ENCODE measurements around the gene CYP2C8. TPM values are rescaled to one million over a fixed set of nuclear protein-coding genes. Genes with fewer than 3 reads are reported as not detected.
"Not testable (repeated sequence)": the region's sequence is repeated elsewhere in the genome, so short reads cannot be mapped to it uniquely, and the experiment has no call there.

CYP2C8 gene
- total RNA-seq, 1 experiment from 2014 or later, result not detected

DNA sequence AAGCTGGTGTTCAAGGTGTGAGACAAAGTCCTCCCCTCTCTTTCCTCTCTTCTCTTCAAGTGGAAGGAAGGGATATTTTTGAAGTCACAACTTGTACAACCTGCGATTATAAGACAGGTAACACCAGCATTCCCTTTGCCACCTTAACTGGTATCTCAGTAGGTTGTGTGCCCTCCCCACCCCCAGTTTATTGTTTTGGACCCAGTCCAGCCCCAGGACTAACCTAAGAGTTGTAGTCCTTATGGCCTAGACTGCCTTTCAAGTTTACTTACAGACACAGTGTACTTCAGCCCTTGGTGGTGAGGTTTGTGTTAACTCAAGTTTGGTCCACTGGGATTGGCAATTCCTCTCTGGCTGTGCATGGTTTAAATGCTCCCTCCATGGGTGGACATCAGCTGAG, 26.8 kb upstream of the CYP2C8 start:
- Histone ChIP-seq H3K4me1 (ENCODE audit: insufficient read depth, low read length, poor library complexity, severe bottlenecking) (no peaks in the 10 kb centered on the region), H3K27me3 (replicated peaks; ENCODE audit: insufficient read depth, low read depth, low read length, poor library complexity) (no peaks in the 10 kb centered on the region), H3K36me3 (ENCODE audit: insufficient read depth, low read length, poor library complexity, severe bottlenecking) (no peaks in the 10 kb centered on the region), H3K27ac (ENCODE audit: low read depth, low read length, poor library complexity, severe bottlenecking) (no peak overlapping the region), H3K4me3 (ENCODE audit: low read depth, low read length, poor library complexity, severe bottlenecking) (no peak overlapping the region), H3K9me3 (ENCODE audit: low read depth, low read length, poor library complexity, severe bottlenecking) (no peaks in the 10 kb centered on the region)
- TF ChIP-seq, protein P1, sequence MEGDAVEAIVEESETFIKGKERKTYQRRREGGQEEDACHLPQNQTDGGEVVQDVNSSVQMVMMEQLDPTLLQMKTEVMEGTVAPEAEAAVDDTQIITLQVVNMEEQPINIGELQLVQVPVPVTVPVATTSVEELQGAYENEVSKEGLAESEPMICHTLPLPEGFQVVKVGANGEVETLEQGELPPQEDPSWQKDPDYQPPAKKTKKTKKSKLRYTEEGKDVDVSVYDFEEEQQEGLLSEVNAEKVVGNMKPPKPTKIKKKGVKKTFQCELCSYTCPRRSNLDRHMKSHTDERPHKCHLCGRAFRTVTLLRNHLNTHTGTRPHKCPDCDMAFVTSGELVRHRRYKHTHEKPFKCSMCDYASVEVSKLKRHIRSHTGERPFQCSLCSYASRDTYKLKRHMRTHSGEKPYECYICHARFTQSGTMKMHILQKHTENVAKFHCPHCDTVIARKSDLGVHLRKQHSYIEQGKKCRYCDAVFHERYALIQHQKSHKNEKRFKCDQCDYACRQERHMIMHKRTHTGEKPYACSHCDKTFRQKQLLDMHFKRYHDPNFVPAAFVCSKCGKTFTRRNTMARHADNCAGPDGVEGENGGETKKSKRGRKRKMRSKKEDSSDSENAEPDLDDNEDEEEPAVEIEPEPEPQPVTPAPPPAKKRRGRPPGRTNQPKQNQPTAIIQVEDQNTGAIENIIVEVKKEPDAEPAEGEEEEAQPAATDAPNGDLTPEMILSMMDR (conservative IDR thresholded peaks at IDR 0.05; ENCODE audit: low read depth, low read length), result no peak
- TF ChIP-seq EZH2 (IDR thresholded peaks at IDR 0.05; ENCODE audit: borderline replicate concordance, low read depth, low read length, poor library complexity, severe bottlenecking), result no peak
- no peak for DNase-seq (ENCODE audit: low spot score)
- CTCF ChIA-PET, result no interaction called here
- POLR2A ChIA-PET (ENCODE audit: low non-redundant PET), result no interaction called here
- BruUV-seq (replicated peaks), result no TSS peak
- intact Hi-C loops (cut with micrococcal nuclease; ENCODE audit: unreplicated experiment), result no loop called here

DNA sequence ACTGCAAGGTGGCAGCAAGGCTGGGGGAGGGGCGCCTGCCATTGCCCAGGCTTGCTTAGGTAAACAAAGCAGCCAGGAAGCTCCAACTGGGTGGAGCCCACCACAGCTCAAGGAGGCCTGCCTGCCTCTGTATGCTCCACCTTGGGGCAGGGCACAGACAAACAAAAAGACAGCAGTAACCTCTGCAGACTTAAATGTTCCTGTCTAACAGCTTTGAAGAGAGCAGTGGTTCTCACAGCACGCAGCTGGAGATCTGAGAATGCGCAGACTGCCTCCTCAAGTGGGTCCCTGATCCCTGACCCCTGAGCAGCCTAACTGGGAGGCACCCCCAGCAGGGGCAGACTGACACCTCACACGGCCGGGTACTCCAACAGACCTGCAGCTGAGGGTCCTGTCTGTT, 10.3 kb upstream of the CYP2C8 start:
- BruUV-seq (replicated peaks); H3K27me3 ChIP-seq (replicated peaks; ENCODE audit: insufficient read depth, low read depth, low read length, poor library complexity); intact Hi-C loops (cut with micrococcal nuclease; ENCODE audit: unreplicated experiment); H3K36me3 ChIP-seq (ENCODE audit: insufficient read depth, low read length, poor library complexity, severe bottlenecking); H3K4me3 ChIP-seq (ENCODE audit: low read depth, low read length, poor library complexity, severe bottlenecking); H3K9me3 ChIP-seq (ENCODE audit: low read depth, low read length, poor library complexity, severe bottlenecking); CTCF ChIA-PET; H3K27ac ChIP-seq (ENCODE audit: low read depth, low read length, poor library complexity, severe bottlenecking); H3K4me1 ChIP-seq (ENCODE audit: insufficient read depth, low read length, poor library complexity, severe bottlenecking); POLR2A ChIA-PET (ENCODE audit: low non-redundant PET); DNase-seq (ENCODE audit: low spot score): not testable (repeated sequence)

DNA sequence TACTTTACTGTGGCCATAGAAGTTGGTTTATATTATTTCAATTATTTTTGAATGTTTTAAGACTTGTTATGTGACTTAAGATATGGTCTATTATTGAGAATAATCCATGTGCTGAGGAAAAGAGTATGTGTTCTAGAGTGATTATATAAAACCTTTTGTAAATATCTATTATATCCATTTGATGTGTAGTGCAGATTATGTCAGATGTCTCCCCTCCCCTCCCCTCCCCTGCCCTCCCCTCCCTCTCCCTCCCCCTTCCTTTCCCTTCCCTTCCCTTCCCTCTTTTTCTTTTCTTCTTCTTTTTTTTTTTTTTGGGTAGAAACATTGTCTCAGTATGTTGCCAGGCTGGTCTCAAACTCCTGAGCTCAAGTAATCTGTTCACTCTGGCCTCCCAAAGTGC, 8.3 kb upstream of the CYP2C8 start:
- Histone ChIP-seq H3K4me1 (ENCODE audit: insufficient read depth, low read length, poor library complexity, severe bottlenecking) (no peaks in the 10 kb centered on the region), H3K27me3 (replicated peaks; ENCODE audit: insufficient read depth, low read depth, low read length, poor library complexity) (no peaks in the 10 kb centered on the region), H3K4me3 (ENCODE audit: low read depth, low read length, poor library complexity, severe bottlenecking) (no peak overlapping the region), H3K27ac (ENCODE audit: low read depth, low read length, poor library complexity, severe bottlenecking) (no peak overlapping the region), H3K36me3 (ENCODE audit: insufficient read depth, low read length, poor library complexity, severe bottlenecking) (no peaks in the 10 kb centered on the region), H3K9me3 (ENCODE audit: low read depth, low read length, poor library complexity, severe bottlenecking) (peaks cover 4% of the 10 kb centered on the region)
- no peak for DNase-seq (ENCODE audit: low spot score)
- intact Hi-C loops (cut with micrococcal nuclease; ENCODE audit: unreplicated experiment), result no loop called here
- BruUV-seq (replicated peaks), result no TSS peak
- CTCF ChIA-PET, result no interaction called here
- TF ChIP-seq EZH2 (IDR thresholded peaks at IDR 0.05; ENCODE audit: borderline replicate concordance, low read depth, low read length, poor library complexity, severe bottlenecking), result no peak
- TF ChIP-seq, protein P1 (conservative IDR thresholded peaks at IDR 0.05; ENCODE audit: low read depth, low read length), result no peak
- POLR2A ChIA-PET (ENCODE audit: low non-redundant PET), result no interaction called here

DNA sequence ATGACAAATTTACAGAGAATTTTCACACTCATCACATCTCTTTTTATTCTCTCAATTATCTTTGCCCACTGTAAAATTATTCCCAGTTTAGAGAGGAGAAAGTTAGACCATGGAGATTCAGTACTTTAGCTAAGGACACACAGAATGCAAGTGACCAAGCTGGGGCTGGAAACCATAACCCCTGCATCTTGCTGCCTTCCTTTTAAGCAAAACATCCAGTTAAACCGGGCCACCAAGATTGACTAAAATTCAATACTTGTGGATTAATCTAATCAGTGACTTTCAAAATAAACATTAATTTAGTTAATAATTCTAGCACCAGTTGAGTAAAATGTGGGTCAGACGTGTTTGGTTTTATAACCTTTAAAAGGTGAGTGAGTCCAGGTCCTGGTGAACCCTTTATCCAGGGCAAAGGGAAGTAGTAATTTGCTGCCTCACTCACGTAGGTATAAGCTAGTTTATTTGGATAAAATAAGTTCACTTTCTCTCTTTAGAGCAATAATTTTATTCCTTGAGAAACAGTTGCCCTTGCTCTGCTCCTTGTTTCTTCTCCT, 1.9 kb upstream of the CYP2C8 start:
- H3K4me1 ChIP-seq (ENCODE audit: insufficient read depth, low read length, poor library complexity, severe bottlenecking), result no peaks in the 10 kb centered on the region
- H3K27ac ChIP-seq (ENCODE audit: low read depth, low read length, poor library complexity, severe bottlenecking), result no peak overlapping the region
- no peak for DNase-seq (ENCODE audit: low spot score)
- intact Hi-C loops (cut with micrococcal nuclease; ENCODE audit: unreplicated experiment), result no loop called here
- ChIA-PET CTCF (no interaction called here), POLR2A (ENCODE audit: low non-redundant PET) (no interaction called here)
- H3K4me3 ChIP-seq (ENCODE audit: low read depth, low read length, poor library complexity, severe bottlenecking), result no peak overlapping the region
- no peaks in the 10 kb centered on the region for H3K27me3 ChIP-seq (replicated peaks; ENCODE audit: insufficient read depth, low read depth, low read length, poor library complexity)
- TF ChIP-seq EZH2 (IDR thresholded peaks at IDR 0.05; ENCODE audit: borderline replicate concordance, low read depth, low read length, poor library complexity, severe bottlenecking), result no peak
- TF ChIP-seq, protein P1 (conservative IDR thresholded peaks at IDR 0.05; ENCODE audit: low read depth, low read length), result no peak
- H3K9me3 ChIP-seq (ENCODE audit: low read depth, low read length, poor library complexity, severe bottlenecking), result no peaks in the 10 kb centered on the region
- BruUV-seq (replicated peaks), result no TSS peak
- no peaks in the 10 kb centered on the region for H3K36me3 ChIP-seq (ENCODE audit: insufficient read depth, low read length, poor library complexity, severe bottlenecking)

DNA sequence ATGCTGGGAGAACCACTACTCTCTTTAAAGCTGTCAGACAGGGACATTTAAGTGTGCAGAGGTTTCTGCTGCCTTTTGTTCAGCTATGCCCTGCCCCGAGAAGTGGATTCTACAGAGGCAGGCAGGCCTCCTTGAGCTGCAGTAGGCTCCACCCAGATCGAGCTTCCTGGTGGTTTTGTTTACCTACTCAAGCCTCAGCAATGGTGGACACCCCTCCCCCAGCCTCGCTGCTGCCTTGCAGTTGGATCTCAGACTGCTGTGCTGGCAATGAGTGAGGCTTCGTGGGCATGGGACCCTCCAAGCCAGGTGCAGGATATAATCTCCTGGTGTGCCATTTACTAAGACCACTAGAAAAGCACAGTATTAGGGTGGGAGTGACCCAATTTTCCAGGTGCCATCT, 5.2 kb downstream of the CYP2C8 start:
- H3K4me3 ChIP-seq (ENCODE audit: low read depth, low read length, poor library complexity, severe bottlenecking); intact Hi-C loops (cut with micrococcal nuclease; ENCODE audit: unreplicated experiment); POLR2A ChIA-PET (ENCODE audit: low non-redundant PET); H3K9me3 ChIP-seq (ENCODE audit: low read depth, low read length, poor library complexity, severe bottlenecking); H3K36me3 ChIP-seq (ENCODE audit: insufficient read depth, low read length, poor library complexity, severe bottlenecking); H3K27ac ChIP-seq (ENCODE audit: low read depth, low read length, poor library complexity, severe bottlenecking); BruUV-seq (replicated peaks); H3K27me3 ChIP-seq (replicated peaks; ENCODE audit: insufficient read depth, low read depth, low read length, poor library complexity); H3K4me1 ChIP-seq (ENCODE audit: insufficient read depth, low read length, poor library complexity, severe bottlenecking); CTCF ChIA-PET; DNase-seq (ENCODE audit: low spot score): not testable (repeated sequence)
